Vagina (tissue), 2 donors: Measurements from ENCODE around the gene PDLIM4.

Experiments used
- CTCF ChIP-seq, 3 experiments: fragments of 450-650 bp in 2 of 3; fragments of 200-600 bp in 1 of 3; sonication (generic) in 1 of 3; IDR thresholded peaks; one replicate each; pipeline ENCODE4 v1.5.1; 2017 to 2019; ENCODE audit warnings: antibody characterized with exemption in 3 of 3, mild to moderate bottlenecking in 2 of 3, moderate library complexity in 2 of 3
- POLR2AphosphoS5 ChIP-seq, 2 donors: sonication (generic); formaldehyde crosslinking; IDR thresholded peaks; one replicate each; pipeline ENCODE4 v1.9.0; 2017; ENCODE audit warnings: antibody characterized with exemption in 2 of 2, mild to moderate bottlenecking in 2 of 2, low read depth in 1 of 2; ENCODE audit not compliant: insufficient read depth in 1 of 2

GRCh38 chr5:132294728-132295504, 37.4 kb downstream of the PDLIM4 start:
- TF ChIP-seq CTCF (IDR thresholded peaks at IDR 0.05) (no peak), POLR2AphosphoS5 (IDR thresholded peaks at IDR 0.05; ENCODE audit: insufficient read depth in 1 of 2, low read depth in 1 of 2) (peak in 1 of 2 donors; percentile 33)
